Measurements from ENCODE around the gene EFHD2.

The EFHD2 gene

GRCh38 chr1:15405106-15405850 is 4.4 kb upstream of the EFHD2 start:
- TF ChIP-seq, protein P1, sequence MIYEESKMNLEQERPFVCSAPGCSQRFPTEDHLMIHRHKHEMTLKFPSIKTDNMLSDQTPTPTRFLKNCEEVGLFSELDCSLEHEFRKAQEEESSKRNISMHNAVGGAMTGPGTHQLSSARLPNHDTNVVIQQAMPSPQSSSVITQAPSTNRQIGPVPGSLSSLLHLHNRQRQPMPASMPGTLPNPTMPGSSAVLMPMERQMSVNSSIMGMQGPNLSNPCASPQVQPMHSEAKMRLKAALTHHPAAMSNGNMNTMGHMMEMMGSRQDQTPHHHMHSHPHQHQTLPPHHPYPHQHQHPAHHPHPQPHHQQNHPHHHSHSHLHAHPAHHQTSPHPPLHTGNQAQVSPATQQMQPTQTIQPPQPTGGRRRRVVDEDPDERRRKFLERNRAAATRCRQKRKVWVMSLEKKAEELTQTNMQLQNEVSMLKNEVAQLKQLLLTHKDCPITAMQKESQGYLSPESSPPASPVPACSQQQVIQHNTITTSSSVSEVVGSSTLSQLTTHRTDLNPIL (CRISPR knock-in tag; IDR thresholded peaks at IDR 0.05; ENCODE audit: low read depth), result no peak
- no peak for TF ChIP-seq TCF4 (CRISPR knock-in tag; IDR thresholded peaks at IDR 0.05; ENCODE audit: borderline replicate concordance)
- TF ChIP-seq, protein P2, sequence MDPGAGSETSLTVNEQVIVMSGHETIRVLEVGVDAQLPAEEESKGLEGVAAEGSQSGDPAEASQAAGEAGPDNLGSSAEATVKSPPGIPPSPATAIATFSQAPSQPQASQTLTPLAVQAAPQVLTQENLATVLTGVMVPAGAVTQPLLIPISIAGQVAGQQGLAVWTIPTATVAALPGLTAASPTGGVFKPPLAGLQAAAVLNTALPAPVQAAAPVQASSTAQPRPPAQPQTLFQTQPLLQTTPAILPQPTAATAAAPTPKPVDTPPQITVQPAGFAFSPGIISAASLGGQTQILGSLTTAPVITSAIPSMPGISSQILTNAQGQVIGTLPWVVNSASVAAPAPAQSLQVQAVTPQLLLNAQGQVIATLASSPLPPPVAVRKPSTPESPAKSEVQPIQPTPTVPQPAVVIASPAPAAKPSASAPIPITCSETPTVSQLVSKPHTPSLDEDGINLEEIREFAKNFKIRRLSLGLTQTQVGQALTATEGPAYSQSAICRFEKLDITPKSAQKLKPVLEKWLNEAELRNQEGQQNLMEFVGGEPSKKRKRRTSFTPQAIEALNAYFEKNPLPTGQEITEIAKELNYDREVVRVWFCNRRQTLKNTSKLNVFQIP (CRISPR knock-in tag; IDR thresholded peaks at IDR 0.05; ENCODE audit: borderline replicate concordance, low read depth), result no peak
- no peak for TF ChIP-seq BACH2 (CRISPR knock-in tag; IDR thresholded peaks at IDR 0.05; ENCODE audit: borderline replicate concordance)
- no peak for TF ChIP-seq SNAI2 (CRISPR knock-in tag; IDR thresholded peaks at IDR 0.05)
- TF ChIP-seq PPARA (CRISPR knock-in tag; IDR thresholded peaks at IDR 0.05; ENCODE audit: borderline replicate concordance), result no peak
- TF ChIP-seq ISL1 (CRISPR knock-in tag; IDR thresholded peaks at IDR 0.05), result no peak
- TF ChIP-seq GLIS3 (CRISPR knock-in tag; IDR thresholded peaks at IDR 0.05), result no peak
- no peak for TF ChIP-seq RARB (CRISPR knock-in tag; IDR thresholded peaks at IDR 0.05)

DNA sequence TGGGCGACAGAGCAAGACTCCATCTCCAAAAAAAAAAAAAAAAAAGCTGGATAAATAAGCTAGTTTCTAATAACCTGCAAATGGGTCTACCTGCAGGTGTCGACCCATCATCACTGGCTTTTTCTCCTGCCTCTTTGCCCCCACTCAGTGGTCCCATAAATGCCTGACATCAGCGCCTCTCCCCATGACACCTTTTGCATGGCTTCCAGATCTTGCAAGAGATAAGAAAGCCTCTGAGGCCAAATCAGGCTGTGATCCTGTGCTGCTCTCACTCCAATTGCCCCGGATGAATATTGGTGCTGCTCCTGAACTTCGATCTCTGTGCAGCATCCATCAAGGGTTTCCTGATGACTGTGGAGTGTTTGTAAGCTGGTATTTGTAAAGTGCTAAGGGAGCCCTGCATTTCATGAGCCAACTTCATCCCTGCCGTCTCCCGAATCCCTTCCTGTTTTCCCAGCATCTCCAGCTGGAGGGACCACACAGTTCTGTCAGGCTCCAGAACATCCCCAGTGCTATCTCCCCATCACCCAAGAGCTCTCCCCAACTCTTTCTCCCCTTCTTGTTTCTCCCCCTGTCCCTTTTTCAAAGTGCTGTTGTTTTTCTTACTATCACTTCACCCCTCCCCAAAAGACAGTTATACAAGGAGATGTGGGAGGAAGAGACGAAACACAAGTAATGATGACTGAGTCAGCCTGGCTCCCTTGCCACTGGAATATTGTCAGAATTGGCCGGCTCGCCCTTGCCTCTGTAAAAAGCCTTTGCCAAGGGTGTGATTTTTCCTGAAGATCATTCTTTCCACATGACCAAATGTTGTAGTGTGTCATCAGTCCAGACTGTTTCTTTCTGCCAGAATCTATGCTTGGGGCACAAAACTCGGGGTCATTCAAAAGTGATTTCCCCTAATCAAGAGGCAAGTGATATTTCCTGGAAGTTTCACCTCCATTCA is 2.8 kb upstream of the EFHD2 start:
- peak; percentile 35 for ATAC-seq
- TF ChIP-seq SNAI2 (CRISPR knock-in tag; IDR thresholded peaks at IDR 0.05) (no peak), PPARA (CRISPR knock-in tag; IDR thresholded peaks at IDR 0.05; ENCODE audit: borderline replicate concordance) (no peak), RARB (CRISPR knock-in tag; IDR thresholded peaks at IDR 0.05) (no peak), BACH2 (CRISPR knock-in tag; IDR thresholded peaks at IDR 0.05; ENCODE audit: borderline replicate concordance) (no peak), ESRRG (CRISPR knock-in tag; IDR thresholded peaks at IDR 0.05) (no peak), ZC3H10 (CRISPR knock-in tag; IDR thresholded peaks at IDR 0.05) (no peak), ZFP30 (CRISPR knock-in tag; IDR thresholded peaks at IDR 0.05) (no peak), TOX (CRISPR knock-in tag; IDR thresholded peaks at IDR 0.05; ENCODE audit: borderline replicate concordance) (no peak)
- TF ChIP-seq, protein P3, sequence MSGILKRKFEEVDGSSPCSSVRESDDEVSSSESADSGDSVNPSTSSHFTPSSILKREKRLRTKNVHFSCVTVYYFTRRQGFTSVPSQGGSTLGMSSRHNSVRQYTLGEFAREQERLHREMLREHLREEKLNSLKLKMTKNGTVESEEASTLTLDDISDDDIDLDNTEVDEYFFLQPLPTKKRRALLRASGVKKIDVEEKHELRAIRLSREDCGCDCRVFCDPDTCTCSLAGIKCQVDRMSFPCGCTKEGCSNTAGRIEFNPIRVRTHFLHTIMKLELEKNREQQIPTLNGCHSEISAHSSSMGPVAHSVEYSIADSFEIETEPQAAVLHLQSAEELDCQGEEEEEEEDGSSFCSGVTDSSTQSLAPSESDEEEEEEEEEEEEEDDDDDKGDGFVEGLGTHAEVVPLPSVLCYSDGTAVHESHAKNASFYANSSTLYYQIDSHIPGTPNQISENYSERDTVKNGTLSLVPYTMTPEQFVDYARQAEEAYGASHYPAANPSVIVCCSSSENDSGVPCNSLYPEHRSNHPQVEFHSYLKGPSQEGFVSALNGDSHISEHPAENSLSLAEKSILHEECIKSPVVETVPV (CRISPR knock-in tag; IDR thresholded peaks at IDR 0.05), result no peak

More at GRCh38 chr1:15405106-15405850, 4.4 kb upstream of the EFHD2 start:
- ATAC-seq, result no peak

DNA sequence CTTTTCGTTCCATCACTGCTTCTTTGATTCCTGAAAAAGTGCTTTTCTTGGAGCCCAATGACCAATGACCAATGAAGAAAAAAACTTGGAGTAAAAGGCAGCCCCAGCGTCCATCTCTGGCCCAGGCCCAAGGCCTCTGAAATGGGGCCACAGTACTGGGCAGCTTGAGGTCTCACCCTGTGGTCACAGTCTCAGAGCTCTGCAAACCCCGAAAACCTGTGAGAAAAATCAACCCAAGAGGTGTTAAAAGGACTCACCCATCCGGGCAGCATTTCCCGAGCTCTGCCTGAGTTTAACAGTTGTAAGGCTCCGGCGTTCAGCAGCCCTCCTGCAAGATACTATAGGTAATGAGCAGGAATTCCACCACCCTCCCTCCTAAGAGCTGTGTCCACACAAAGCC is 2.1 kb upstream of the EFHD2 start:
- ATAC-seq, result no peak
- TF ChIP-seq, protein P1 (CRISPR knock-in tag; IDR thresholded peaks at IDR 0.05; ENCODE audit: low read depth), result no peak
- TF ChIP-seq PPARA (CRISPR knock-in tag; IDR thresholded peaks at IDR 0.05; ENCODE audit: borderline replicate concordance), result no peak
- no peak for TF ChIP-seq ZFP3 (CRISPR knock-in tag; IDR thresholded peaks at IDR 0.05)
- no peak for TF ChIP-seq ESRRG (CRISPR knock-in tag; IDR thresholded peaks at IDR 0.05)
- no peak for TF ChIP-seq PATZ1 (CRISPR knock-in tag; IDR thresholded peaks at IDR 0.05; ENCODE audit: borderline replicate concordance)
- TF ChIP-seq, protein P2 (CRISPR knock-in tag; IDR thresholded peaks at IDR 0.05; ENCODE audit: borderline replicate concordance, low read depth), result no peak
- TF ChIP-seq ZC3H10 (CRISPR knock-in tag; IDR thresholded peaks at IDR 0.05), result no peak
- TF ChIP-seq ZNF565 (CRISPR knock-in tag; conservative IDR thresholded peaks at IDR 0.05; ENCODE audit: low read depth), result no peak
- no peak for TF ChIP-seq GLIS3 (CRISPR knock-in tag; IDR thresholded peaks at IDR 0.05)
- TF ChIP-seq TOX (CRISPR knock-in tag; IDR thresholded peaks at IDR 0.05; ENCODE audit: borderline replicate concordance), result no peak
- no peak for TF ChIP-seq ZNF70 (CRISPR knock-in tag; IDR thresholded peaks at IDR 0.05)
- no peak for TF ChIP-seq ZFP30 (CRISPR knock-in tag; IDR thresholded peaks at IDR 0.05)
- TF ChIP-seq, protein P3 (CRISPR knock-in tag; IDR thresholded peaks at IDR 0.05), result no peak
- no peak for TF ChIP-seq BACH2 (CRISPR knock-in tag; IDR thresholded peaks at IDR 0.05; ENCODE audit: borderline replicate concordance)
- no peak for TF ChIP-seq RARB (CRISPR knock-in tag; IDR thresholded peaks at IDR 0.05)
- TF ChIP-seq OSR1 (CRISPR knock-in tag; IDR thresholded peaks at IDR 0.05), result no peak
- TF ChIP-seq ARNTL (CRISPR knock-in tag; IDR thresholded peaks at IDR 0.05; ENCODE audit: borderline replicate concordance, low read depth), result no peak
- TF ChIP-seq TCF4 (CRISPR knock-in tag; IDR thresholded peaks at IDR 0.05; ENCODE audit: borderline replicate concordance), result no peak
- no peak for TF ChIP-seq CSDC2 (CRISPR knock-in tag; IDR thresholded peaks at IDR 0.05)

Data from SK-N-SH treated with all-trans-retinoic acid at 6 μM for 48 hours (cell line).